CD4-positive, alpha-beta T cell treated with Interleukin-15 for 1 hour (primary cell): ENCODE measurements around the gene BOC.

ENCODE experiments used
- DNase-seq: peaks from one replicate; pipeline ENCODE4 v3.0.0-alpha.2; 2020

BOC gene

GRCh38 chr3:113250566-113250965 is 39.2 kb downstream of the BOC start:
- DNase-seq = no peak

- DNase-seq = no peak
Observed at GRCh38 chr3:113251817-113252216, 40.5 kb downstream of the BOC start.

DNA sequence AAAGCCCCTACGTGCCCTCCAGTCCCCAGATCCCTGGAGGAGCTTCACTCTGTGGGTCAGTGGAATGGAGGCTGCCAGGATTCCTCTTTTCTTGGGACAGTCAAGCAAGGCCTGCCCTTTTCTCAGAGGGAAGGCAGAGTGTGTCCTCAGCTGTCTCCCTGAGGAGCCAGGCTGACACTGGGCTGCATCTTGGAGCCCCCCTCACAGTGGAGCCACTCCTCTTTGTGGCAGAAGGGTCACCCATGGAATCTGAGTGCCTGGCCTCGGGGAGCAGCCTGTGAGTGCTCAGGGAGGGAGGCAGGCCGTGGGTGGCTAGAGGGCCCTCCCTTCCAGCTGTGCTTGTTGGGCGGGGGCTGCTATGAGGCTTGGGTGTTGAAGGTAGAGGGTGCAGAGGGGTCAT is 41.2 kb downstream of the BOC start:
- DNase-seq = no peak

DNA sequence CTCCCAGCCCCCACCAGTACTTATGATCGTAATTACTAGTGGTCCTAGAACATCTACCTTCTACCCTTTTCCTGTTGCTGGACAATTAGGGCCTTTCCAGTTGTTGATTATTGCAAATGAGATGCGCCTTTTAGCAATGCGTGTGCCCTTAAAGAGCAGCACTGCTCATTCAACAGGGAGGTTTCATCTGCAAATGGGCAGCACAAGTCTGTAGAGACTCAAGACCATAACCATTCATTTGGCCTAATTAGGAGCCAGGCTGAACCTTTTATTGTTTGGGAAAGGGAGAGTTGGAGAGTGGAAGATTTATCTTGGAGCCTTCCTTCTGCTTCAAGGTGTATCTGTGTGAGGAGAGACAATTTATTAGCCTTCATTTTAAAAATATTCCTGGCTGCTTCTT is 42.3 kb downstream of the BOC start:
- no peak for DNase-seq

GRCh38 chr3:113254171-113254947 is 43.0 kb downstream of the BOC start:
- DNase-seq = no peak

- no peak for DNase-seq
Observed at GRCh38 chr3:113255100-113255853, 43.9 kb downstream of the BOC start.

GRCh38 chr3:113255854-113256615 is 44.7 kb downstream of the BOC start:
- DNase-seq = no peak

- no peak for DNase-seq
Observed at GRCh38 chr3:113258361-113258760, 47.0 kb downstream of the BOC start.

DNA sequence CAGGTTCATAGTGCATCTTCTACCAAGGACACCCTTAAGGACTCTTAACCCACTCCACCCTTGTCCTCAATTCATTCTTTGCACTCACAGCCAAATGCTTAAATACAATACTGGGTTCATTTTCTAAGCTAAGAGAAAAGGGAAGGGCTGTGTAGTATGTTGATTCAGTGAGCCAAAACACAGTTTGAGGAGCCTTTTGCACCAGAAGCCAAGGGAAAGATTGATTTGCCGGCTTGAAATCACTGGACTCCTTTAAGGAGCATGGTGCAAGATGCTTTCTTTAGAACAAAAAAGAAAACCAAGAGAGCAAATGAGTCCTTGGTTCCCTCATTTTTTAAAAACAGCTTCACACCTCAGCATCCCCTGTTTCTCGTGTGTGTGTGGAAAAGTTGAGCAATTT is 47.8 kb downstream of the BOC start:
- DNase-seq = no peak

DNA sequence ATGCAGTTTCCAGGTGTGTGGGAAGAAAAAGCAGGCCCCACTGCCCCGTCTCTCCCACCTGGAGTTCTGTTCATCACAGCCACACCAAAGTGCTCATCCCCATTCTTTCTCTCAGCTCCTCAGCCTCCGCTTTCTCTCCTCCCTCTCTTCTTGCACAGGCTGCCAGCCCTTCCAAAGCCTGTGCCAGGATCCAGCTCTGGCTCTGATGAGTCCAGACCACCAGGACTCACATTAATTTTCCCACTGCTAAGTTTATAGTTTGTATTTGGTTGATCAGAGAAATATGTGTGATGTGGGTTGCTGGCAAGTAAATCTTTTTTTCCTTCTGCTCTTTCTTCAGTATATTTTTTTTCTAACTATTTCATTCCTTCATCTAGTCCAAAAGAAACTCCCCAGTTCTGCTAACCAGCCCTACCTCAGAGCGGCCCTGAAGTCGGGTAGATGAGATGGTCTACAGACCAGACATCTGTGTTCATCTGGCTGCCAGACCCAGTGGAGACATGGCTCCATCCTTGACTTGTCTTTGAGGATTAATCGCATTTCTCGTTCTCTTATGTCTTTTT is 49.8 kb downstream of the BOC start:
- DNase-seq = no peak

DNA sequence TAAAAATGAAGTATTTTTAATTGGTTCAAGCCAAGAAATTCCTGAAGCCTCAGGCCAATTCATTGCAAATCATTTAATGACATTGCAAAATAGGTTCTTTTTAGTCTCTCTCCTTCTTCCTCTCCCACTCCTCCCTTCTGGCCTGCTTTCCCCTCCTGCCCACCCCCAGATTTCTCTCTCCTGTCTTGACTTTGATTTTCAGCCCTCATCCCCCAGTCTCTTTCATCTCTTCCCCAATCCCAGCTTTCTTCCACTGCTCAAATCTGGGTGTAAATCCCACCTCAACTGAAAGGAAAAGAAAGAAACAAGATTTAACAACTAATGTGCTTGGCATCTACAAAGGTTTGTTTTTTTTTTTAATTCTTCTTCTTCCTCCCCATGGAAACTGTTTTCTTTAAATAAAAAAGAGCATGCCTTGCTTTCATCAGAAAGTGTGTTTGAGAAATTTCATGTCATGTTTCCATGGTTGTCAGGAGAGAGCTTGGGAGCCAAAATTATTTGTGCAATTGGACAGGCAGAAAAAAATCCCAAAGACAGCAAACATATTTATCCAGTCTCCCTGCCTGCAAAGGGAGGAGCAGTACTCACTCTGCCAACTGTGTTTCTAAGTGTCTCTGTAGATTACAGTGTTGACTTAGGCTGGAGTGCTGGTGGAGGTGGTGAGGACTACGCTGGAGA is 50.4 kb downstream of the BOC start:
- DNase-seq = no peak

- DNase-seq = no peak
Observed at GRCh38 chr3:113262304-113262665, 50.9 kb downstream of the BOC start.

DNA sequence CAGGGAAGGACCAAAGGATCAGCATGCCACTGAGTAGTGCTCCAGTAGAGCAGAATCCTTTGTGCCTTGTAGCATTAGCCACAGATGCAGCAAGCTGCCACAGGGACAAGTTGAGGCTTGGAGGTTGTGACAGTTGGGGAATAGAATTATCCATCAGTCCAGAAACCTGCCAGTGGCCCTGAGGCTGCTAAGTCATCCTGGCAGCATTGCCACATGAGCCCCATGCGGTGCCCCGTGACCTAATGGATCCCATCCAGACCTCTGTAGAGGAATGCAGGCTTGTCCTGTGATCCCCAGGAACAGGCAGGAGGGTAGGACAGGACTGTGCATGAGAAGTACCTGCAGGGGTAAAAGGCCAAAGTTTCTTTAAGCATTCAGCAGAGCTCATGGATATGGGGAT is 51.7 kb downstream of the BOC start:
- no peak for DNase-seq

- DNase-seq = no peak
Observed at GRCh38 chr3:113263778-113264177, 52.4 kb downstream of the BOC start.

DNA sequence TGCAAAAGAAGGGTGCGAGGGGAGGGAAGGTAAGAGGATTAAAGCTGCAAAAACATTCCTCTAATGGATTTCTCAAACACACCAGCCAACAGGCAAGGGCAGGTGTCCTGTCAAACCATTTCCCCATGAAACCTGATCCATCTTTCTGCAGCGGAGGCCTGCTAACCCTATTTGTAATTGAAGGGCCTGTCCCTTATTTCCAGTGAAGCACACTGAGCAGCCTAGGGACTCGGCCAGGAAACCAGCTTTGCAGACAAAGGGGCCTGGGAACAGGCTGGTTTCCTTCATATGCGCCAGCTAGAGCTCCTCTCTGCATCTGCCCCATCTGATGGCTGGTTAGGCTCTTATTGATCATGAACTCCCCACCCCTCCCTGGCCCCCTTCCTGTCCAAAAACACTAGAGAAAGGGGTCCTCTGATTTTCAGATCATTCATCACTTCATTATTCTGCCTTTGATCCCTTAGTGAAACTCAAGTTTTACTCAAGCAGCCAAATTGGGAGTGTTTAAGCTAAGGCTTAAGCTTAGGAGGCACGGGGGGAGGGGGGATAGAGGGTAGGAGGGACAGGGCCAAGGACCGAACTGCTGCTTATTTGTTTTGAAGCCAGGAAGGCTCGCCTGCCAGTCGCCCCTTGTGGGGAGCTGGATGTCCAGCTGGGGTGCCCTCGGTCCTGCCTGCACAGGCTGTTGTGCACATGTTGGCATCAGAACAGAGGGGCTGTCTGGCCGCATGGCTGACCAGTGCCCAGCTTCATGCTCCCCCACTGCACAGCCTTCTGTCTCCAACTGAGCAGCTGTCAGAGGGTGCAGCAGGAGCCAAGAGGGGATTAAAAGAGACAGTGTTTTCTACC is 53.1 kb downstream of the BOC start:
- no peak for DNase-seq

- no peak for DNase-seq
Observed at GRCh38 chr3:113265231-113265630, 53.9 kb downstream of the BOC start.

DNA sequence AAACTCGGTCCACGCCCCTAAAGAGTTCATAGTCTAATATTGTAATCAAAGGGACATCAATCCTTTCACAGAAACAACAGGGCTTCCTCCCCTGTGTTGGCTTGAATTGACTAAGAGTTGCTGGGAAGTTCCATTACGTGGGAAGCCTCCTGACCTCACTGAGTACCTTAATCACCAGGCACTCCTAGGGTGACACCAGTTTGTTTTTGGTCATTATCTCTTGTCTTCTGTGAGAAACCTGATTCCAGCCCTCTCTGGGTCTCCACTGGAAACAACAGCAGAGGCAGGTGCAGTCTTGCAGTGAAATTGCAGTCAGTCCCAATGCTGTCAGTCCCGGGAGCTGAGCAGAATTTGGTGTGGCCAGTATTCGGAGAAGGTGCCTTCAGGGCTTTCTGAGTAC is 55.4 kb downstream of the BOC start:
- DNase-seq = no peak

GRCh38 chr3:113268311-113268710 is 57.0 kb downstream of the BOC start:
- DNase-seq = no peak

DNA sequence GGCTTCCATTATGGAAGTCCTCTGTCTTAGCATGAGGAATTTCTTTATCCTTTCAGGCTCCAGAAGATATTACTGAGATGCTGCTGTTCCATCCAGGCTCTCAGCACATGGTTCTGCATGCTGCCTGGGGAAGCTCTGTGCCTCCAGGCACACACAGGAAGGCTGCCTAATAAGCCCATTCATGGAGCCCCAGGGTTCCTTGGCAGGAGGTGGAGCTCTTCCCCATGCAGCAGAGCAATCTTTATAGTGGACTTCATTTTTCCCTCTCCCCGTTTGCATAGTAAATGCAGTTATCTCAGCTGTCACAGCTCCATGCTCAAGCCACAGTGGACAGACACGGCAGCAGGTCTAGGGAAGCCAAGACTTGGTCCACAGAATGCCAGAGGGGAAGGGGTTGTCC is 57.6 kb downstream of the BOC start:
- no peak for DNase-seq

DNA sequence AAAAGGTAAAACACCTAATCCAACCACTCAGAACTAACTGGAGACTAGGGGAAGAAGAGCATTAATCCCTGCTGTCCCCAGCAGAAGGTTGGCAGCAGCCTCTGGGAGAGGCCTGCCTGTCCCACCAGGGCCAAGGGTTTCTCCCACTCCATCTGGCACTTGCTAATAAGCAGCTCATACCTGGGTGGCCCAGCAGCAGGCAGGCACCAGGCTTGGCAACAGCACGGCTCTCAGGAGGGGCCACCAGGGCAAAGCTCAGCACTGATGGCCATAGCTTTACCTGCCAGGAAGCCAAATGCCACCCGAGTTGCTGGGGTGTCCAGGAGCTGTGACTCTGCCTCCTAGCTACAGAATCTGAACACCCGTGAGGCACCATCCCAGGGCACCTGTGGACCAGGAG is 58.3 kb downstream of the BOC start:
- DNase-seq = no peak

DNA sequence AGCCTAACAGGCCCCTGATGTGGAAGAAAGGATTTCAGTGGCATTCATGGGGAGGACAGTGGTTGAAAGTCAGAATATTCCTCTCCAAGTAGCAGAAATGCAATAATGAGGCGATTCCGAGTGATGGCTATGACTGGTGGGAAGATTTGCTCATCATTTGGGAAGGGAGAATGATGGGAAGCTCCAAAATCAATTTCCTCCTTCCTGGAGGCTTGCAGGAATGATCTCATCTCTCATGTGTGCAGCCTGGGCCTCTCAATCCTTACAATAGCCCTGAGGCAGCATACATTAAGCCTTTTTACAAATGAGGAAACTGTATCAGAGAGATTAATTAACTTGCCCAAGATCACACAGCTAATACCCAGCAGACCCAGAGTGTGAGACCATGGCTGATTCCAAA is 58.7 kb downstream of the BOC start:
- no peak for DNase-seq

- DNase-seq = no peak
Observed at GRCh38 chr3:113270786-113271185, 59.4 kb downstream of the BOC start.
